Inflammatory macrophage treated with lipopolysaccharide for 1 hour (primary cell): ENCODE data around the gene BPIFB6.

Source experiments
- DNase-seq, 2 donors: peaks; one replicate each; pipeline ENCODE4 v3.0.0-alpha.2; 2020 to 2022

BPIFB6 gene

GRCh38 chr20:33016581-33017109 lies 14.8 kb upstream of the BPIFB6 start:
- no peak for DNase-seq

GRCh38 chr20:33017542-33017941 lies 13.9 kb upstream of the BPIFB6 start:
- no peak for DNase-seq

- DNase-seq = no peak
These were observed 13.1 kb upstream of the BPIFB6 start for GRCh38 chr20:33018169-33018931.

- DNase-seq = no peak
These were observed 11.8 kb upstream of the BPIFB6 start for GRCh38 chr20:33019465-33020277.

GRCh38 chr20:33020278-33021161 lies 10.9 kb upstream of the BPIFB6 start:
- no peak for DNase-seq

GRCh38 chr20:33021879-33022278 lies 9.6 kb upstream of the BPIFB6 start:
- no peak for DNase-seq

GRCh38 chr20:33022289-33022688 lies 9.2 kb upstream of the BPIFB6 start:
- peak; percentile 67 to 93 for DNase-seq

GRCh38 chr20:33022694-33023438 lies 8.6 kb upstream of the BPIFB6 start:
- no peak for DNase-seq

- DNase-seq = no peak
These were observed 7.8 kb upstream of the BPIFB6 start for GRCh38 chr20:33023439-33024242.

GRCh38 chr20:33024243-33024560 lies 7.2 kb upstream of the BPIFB6 start:
- no peak for DNase-seq

GRCh38 chr20:33024609-33025317 lies 6.7 kb upstream of the BPIFB6 start:
- DNase-seq = no peak

GRCh38 chr20:33025318-33025876 lies 6.1 kb upstream of the BPIFB6 start:
- DNase-seq = no peak

- no peak for DNase-seq
These were observed 5.2 kb upstream of the BPIFB6 start for GRCh38 chr20:33026072-33026778.

- no peak for DNase-seq
These were observed 4.4 kb upstream of the BPIFB6 start for GRCh38 chr20:33026779-33027759.

GRCh38 chr20:33027769-33028751 lies 3.4 kb upstream of the BPIFB6 start:
- DNase-seq = no peak

GRCh38 chr20:33028875-33029274 lies 2.6 kb upstream of the BPIFB6 start:
- no peak for DNase-seq

- DNase-seq = no peak
These were observed 1.4 kb upstream of the BPIFB6 start for GRCh38 chr20:33030076-33030475.
